H7 (cell line): Measurements from ENCODE around the gene AOPEP. TPM values are rescaled to one million over a fixed set of nuclear protein-coding genes. Genes with fewer than 3 reads are reported as not detected.

Source experiments
- DNase-seq: peaks from one replicate; pipeline ENCODE4 v3.0.0; 2012
- H3K27me3 ChIP-seq: 2 replicates; pipeline ENCODE4 v1.6.0; 2011; ENCODE audit warnings: mild to moderate bottlenecking, low read length; ENCODE audit not compliant: control insufficient read depth, insufficient read depth
- H3K36me3 ChIP-seq: replicated peaks from 2 replicates; pipeline ENCODE4 v1.5.1; 2011; ENCODE audit warnings: low read length; ENCODE audit not compliant: control insufficient read depth, insufficient read depth
- H3K4me3 ChIP-seq: 2 replicates; pipeline ENCODE4 v1.5.1; 2011; ENCODE audit warnings: low read depth, mild to moderate bottlenecking, control low read depth, low read length, moderate library complexity; ENCODE audit not compliant: insufficient read depth
- total RNA-seq: library from RNA; depleted of rRNA; stranded (reverse); fragments of >200 nt; shearing (Covaris generic); gene quantifications from 2 replicates; pipeline ENCODE4 v1.2.3, GENCODE V29; 2014

AOPEP gene
- total RNA-seq, 1 experiment from 2014 or later = 12.1 TPM

DNA sequence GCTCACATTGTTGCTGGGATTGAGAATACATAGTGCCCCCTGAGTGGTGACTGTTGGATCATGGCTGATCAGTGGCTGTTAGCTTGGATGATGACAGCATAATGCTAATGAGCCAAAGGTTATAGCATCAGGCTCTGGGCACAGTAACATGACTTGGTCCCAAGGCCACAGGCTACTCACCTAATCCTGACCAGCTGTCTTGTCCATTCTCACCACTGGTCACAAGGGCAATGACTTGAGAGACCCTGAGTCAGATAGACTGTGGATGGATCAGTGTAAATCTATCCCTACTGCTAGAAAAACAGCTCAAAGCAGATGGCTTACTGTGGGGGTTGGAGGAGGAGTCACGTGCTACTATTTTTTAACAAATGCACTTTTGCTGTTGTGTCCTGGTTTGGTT, 74.7 kb downstream of the AOPEP start:
- no peaks in the 10 kb centered on the region for H3K36me3 ChIP-seq
- no peak overlapping the region for H3K4me3 ChIP-seq
- DNase-seq = no peak
- no peaks in the 10 kb centered on the region for H3K27me3 ChIP-seq

DNA sequence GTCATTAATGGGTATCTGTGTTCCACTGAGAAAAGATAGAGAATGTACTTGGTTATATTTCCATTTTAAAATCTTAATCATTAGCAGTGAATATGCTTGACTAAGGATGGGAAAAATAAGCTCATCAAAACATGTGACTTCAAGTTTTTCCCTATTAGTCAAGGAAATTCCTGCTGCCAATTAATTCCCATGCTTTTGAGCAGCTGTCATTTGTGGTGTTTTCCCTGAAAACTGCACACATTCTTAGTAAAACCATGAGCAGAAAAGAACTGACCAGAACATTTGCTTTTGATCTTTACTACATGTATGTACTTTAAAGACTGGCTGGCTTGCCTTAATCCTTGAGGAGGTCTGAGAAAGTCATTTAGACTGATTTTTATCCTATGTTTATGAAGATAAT, 75.2 kb downstream of the AOPEP start:
- Histone ChIP-seq H3K27me3 (no peaks in the 10 kb centered on the region), H3K4me3 (no peak overlapping the region), H3K36me3 (no peaks in the 10 kb centered on the region)
- no peak for DNase-seq

DNA sequence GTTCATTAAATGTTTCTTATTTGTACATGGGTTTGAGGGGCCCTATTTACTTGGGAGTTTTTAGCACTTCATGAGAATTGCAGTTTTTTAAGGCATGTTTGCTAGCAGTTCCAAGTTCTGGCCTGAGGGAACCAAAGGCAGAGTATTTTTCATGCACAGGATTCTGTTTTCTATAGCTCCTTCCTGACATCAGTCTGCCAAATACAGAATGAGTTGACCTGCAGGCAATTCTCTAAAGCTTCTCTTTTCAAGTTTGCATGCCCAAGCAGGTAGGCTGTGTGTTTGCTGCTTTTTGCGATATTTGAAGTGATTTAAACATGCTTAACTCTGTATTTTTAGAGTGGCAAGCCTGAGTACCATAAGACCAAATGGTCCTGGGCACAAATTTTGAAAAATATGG, 75.8 kb downstream of the AOPEP start:
- Histone ChIP-seq H3K36me3 (no peaks in the 10 kb centered on the region), H3K4me3 (no peak overlapping the region), H3K27me3 (no peaks in the 10 kb centered on the region)
- DNase-seq = no peak

- no peaks in the 10 kb centered on the region for H3K27me3 ChIP-seq
- H3K36me3 ChIP-seq = no peaks in the 10 kb centered on the region
- H3K4me3 ChIP-seq = no peak overlapping the region
- no peak for DNase-seq
Observed at GRCh38 chr9:94802793-94803192, 76.3 kb downstream of the AOPEP start.

GRCh38 chr9:94804316-94804715, 77.8 kb downstream of the AOPEP start:
- Histone ChIP-seq H3K27me3 (no peaks in the 10 kb centered on the region), H3K4me3 (no peak overlapping the region), H3K36me3 (no peaks in the 10 kb centered on the region; the same call in 1 of the 2 replicates)

GRCh38 chr9:94805051-94805489, 78.6 kb downstream of the AOPEP start:
- no peaks in the 10 kb centered on the region; the same call in 1 of the 2 replicates for H3K36me3 ChIP-seq

More at GRCh38 chr9:94804316-94804715, 77.8 kb downstream of the AOPEP start:
- DNase-seq = no peak

GRCh38 chr9:94805585-94805984, 79.1 kb downstream of the AOPEP start:
- H3K36me3 ChIP-seq = no peaks in the 10 kb centered on the region; the same call in 1 of the 2 replicates
- H3K4me3 ChIP-seq = no peak overlapping the region
- no peaks in the 10 kb centered on the region for H3K27me3 ChIP-seq
- no peak for DNase-seq

More at GRCh38 chr9:94805051-94805489, 78.6 kb downstream of the AOPEP start:
- no peak for DNase-seq
- Histone ChIP-seq H3K4me3 (no peak overlapping the region), H3K27me3 (no peaks in the 10 kb centered on the region)

GRCh38 chr9:94806307-94806893, 79.9 kb downstream of the AOPEP start:
- no peaks in the 10 kb centered on the region; the same call in 1 of the 2 replicates for H3K36me3 ChIP-seq
- DNase-seq = no peak
- no peaks in the 10 kb centered on the region for H3K27me3 ChIP-seq
- no peak overlapping the region for H3K4me3 ChIP-seq

DNA sequence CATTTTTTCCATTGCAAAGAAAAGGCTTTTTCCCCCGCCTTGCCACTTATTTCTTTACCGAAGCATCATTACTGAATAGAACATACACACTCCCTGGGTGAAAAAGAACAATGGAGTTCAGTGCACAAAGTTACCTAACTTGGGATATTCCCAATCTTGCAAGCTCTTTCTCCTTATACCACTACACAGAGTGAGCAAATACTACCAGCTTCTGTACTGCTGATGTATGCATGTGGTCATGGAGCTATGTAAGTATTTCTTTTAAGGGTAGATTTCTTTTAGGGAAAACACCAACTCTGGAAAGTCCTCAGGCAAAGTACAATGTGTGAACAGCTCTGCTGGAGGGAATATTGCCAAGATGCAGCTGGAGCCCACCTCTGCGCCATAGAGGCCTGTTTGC, 81.1 kb downstream of the AOPEP start:
- Histone ChIP-seq H3K36me3 (no peaks in the 10 kb centered on the region; the same call in 1 of the 2 replicates), H3K4me3 (no peak overlapping the region), H3K27me3 (no peaks in the 10 kb centered on the region)
- no peak for DNase-seq

DNA sequence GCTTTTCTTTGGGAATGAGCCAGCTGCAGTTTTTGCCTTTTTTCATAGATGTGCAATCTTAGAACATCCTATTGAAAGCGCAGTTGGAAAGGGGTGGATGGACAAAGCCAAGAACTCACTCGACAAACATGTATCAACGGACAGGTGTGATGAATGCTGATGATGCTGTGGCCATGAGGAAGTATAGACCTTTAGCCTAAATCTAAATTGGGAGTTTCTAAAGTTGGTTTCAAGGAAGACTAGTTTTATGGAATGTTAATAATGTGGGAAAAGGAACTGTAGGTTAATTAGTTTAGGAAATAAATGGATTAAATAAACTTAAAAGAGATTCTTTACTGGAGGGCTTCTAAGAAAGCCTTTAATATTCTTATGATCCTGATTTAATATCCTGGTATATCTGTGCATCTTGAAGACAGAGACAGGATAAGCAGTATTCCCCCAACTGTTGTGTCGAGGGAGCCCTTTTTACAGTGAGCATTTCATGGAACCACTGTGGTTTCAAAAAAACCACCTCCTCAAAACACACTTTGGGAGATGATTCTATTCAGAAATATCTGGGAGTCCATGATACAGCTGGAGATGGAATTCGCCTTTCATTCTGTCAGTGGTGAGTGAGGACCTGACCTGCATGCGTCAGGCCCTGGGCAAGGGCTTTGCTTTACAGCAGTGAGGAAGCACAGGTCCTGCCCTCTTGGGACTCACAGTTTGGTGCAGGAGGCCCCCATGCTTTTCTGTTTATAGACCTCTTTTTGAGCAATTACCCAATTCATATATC, 82.6 kb downstream of the AOPEP start:
- H3K27me3 ChIP-seq = no peaks in the 10 kb centered on the region
- DNase-seq = no peak
- H3K4me3 ChIP-seq = no peak overlapping the region
- no peaks in the 10 kb centered on the region; the same call in 1 of the 2 replicates for H3K36me3 ChIP-seq

DNA sequence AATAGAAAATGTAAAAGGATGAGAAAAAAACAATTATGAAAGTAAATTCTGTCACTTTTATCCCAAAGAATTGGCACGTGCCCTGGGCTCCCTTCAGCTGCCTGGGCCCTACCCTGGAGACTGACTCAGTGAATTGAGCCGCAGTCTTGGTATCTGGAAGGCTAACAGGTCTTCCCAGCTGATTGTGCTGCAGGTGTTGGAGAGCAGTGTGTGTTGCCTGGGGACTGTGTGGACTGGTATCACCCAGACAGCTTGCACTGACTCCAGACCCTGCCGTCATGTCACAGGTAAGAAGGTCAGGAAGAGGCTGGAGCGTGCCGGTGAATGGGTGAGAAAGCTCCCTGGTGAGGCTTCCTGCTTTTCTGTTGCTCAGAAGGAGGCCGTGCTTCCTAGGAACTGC, 83.3 kb downstream of the AOPEP start:
- DNase-seq = no peak
- Histone ChIP-seq H3K4me3 (no peak overlapping the region), H3K27me3 (no peaks in the 10 kb centered on the region), H3K36me3 (no peaks in the 10 kb centered on the region; the same call in 1 of the 2 replicates)

DNA sequence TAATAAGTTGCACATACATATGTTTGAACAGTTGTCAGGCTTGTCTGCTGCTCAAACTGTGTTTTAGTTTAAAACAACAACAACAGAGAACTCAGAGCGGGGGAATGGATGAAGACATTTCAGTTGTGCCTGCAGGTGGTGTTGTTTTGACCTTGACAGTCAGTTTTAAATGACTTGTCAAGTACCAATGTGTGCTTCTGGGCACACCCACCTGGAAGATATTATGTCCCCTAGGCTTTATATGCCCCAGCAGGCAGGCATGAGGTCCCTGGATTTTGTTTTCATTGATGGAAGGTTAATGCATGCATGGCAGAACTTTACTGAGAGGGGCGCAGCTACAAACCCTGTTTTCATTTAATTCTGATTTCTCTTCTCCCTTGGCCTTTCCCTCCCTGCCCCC, 84.6 kb downstream of the AOPEP start:
- no peaks in the 10 kb centered on the region for H3K27me3 ChIP-seq
- no peak overlapping the region for H3K4me3 ChIP-seq
- H3K36me3 ChIP-seq = no peaks in the 10 kb centered on the region; the same call in 1 of the 2 replicates
- no peak for DNase-seq

DNA sequence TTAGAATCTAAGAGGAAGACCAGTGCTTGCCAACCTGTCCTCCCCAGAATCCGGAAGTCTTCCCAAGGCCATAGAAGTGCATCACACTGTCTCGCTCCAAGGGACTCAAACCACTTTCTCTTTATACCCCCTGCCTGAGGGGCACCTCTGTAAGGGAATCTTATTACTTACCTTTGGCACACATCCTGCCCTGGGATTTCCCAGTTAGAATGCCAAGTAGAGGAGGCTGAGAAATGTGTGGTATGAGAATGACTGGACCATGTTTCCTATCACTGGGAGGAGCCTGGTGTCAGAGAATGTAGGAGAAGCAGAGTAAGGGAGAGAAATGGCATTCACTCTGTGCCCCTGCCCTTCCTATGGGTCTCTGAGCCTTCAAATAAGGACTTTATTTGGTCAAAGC, 85.8 kb downstream of the AOPEP start:
- DNase-seq = no peak
- Histone ChIP-seq H3K36me3 (no peaks in the 10 kb centered on the region; the same call in 1 of the 2 replicates), H3K27me3 (no peaks in the 10 kb centered on the region), H3K4me3 (no peak overlapping the region)

- no peaks in the 10 kb centered on the region; the same call in 1 of the 2 replicates for H3K36me3 ChIP-seq
- DNase-seq = no peak
- H3K4me3 ChIP-seq = no peak overlapping the region
- no peaks in the 10 kb centered on the region for H3K27me3 ChIP-seq
Observed at GRCh38 chr9:94813379-94813778, 86.9 kb downstream of the AOPEP start.
